Omental fat pad (tissue), 4 donors: ENCODE measurements around the gene TSPAN8. TPM values are rescaled to one million over a fixed set of nuclear protein-coding genes. Genes with fewer than 3 reads are reported as not detected.

Source experiments
- ATAC-seq: fragments of 150-250 bp; one replicate; pipeline ENCODE4 v1.9.1; 2016; ENCODE audit warnings: mild to moderate bottlenecking, moderate library complexity; ENCODE audit not compliant: low FRiP score
- DNase-seq: peaks from one replicate; pipeline ENCODE4 v3.0.0-alpha.2; 2019; ENCODE audit warnings: low spot score
- total RNA-seq, 4 donors: library from RNA; depleted of rRNA; stranded (reverse); fragments of >200 nt; gene quantifications; one replicate each; pipeline ENCODE4 v1.1.0, GENCODE V29; 2016
- TF ChIP-seq, protein P1 (sequence below), 3 donors: fragments of 450-650 bp; IDR thresholded peaks; one replicate each; pipeline ENCODE4 v1.5.1; 2016 to 2017; ENCODE audit warnings: antibody characterized with exemption in 3 of 3, mild to moderate bottlenecking in 3 of 3, moderate library complexity in 2 of 3

TSPAN8 gene
- total RNA-seq, 4 donors from 2014 or later: 2.9 to 13.4 (median 10.1) TPM

DNA sequence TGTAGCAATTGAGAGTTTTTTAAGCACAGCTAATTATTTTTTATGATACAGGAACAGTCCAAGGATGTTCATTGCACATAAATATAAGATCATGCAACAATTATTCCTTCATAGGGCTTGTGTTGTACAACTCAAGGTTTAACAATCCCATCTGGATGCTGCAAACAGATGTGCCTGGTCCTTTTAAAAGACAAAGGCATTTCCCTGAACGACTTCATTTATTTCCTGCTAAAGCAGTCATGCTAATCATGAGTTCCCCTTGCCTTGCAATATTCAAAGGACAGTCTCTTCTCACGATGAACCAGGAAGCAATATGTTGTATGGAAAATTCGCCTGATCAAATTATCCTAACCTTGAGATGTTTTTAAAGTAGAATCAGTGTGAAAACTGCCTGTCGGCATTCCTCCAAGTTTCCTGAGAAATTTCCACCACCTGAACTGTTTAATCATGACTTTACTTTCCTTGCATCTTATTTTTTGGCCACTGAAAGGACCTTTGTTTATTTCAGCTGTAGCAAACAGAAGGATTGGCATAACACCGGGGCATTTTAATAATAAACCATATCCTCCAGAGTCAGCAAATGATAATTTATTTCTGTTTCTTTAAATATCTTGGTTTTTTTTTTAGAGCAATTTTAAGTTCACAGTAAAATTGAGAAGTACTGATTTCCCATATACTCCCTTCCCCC, 33.9 kb upstream of the TSPAN8 start:
- ATAC-seq (no peak), DNase-seq (no peak)

DNA sequence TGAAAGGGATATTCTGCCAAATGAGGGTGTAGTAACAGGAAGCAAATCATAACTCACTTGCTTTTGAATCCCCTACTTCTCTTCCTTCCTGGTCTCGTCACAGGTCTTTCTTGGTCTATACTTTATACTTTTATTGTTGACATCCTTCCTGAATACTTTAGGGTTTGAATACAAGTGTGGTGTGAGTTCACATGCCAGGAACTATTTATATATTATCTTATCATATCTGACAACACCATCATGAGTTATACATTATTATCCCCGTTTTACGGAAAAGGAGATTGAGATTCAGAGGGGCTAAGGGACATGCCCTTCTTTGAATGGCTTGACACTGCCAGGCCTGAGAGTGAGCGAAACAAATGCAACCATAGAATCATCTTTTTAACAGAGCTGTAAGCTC, 33.0 kb upstream of the TSPAN8 start:
- ATAC-seq (no peak), DNase-seq (no peak)
- TF ChIP-seq, protein P1, sequence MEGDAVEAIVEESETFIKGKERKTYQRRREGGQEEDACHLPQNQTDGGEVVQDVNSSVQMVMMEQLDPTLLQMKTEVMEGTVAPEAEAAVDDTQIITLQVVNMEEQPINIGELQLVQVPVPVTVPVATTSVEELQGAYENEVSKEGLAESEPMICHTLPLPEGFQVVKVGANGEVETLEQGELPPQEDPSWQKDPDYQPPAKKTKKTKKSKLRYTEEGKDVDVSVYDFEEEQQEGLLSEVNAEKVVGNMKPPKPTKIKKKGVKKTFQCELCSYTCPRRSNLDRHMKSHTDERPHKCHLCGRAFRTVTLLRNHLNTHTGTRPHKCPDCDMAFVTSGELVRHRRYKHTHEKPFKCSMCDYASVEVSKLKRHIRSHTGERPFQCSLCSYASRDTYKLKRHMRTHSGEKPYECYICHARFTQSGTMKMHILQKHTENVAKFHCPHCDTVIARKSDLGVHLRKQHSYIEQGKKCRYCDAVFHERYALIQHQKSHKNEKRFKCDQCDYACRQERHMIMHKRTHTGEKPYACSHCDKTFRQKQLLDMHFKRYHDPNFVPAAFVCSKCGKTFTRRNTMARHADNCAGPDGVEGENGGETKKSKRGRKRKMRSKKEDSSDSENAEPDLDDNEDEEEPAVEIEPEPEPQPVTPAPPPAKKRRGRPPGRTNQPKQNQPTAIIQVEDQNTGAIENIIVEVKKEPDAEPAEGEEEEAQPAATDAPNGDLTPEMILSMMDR (IDR thresholded peaks at IDR 0.05): no peak

More for the DNA sequence above, 33.9 kb upstream of the TSPAN8 start:
- TF ChIP-seq, protein P1 (IDR thresholded peaks at IDR 0.05): no peak

DNA sequence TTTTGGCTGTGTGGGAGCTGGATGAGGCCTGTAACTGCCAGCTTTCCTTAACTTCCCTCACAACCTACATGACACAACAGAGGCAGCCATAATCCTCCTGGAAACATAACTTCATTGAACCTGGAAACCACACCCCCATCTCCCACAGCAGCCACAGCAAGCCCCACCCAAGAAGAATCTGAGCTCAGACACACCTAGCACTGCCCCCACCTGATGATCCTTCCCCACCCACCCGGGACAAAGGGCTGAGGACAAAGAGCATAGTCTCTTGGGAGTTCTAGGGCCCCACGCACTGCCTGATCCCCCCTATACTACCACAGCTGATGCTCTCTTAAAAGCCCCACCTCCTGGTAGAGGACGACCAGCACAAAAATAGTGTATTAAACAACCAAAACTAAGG, 29.6 kb upstream of the TSPAN8 start:
- ATAC-seq (no peak), DNase-seq (no peak)

GRCh38 chr12:71186571-71187288, 28.9 kb upstream of the TSPAN8 start:
- no peak for DNase-seq
- TF ChIP-seq, protein P1 (IDR thresholded peaks at IDR 0.05): no peak
- ATAC-seq: no peak

More for the DNA sequence above, 29.6 kb upstream of the TSPAN8 start:
- TF ChIP-seq, protein P1 (IDR thresholded peaks at IDR 0.05): no peak

- DNase-seq (no peak), ATAC-seq (no peak)
- TF ChIP-seq, protein P1 (IDR thresholded peaks at IDR 0.05): no peak
These were observed 26.0 kb upstream of the TSPAN8 start for GRCh38 chr12:71183846-71184245.

GRCh38 chr12:71183018-71183417, 25.2 kb upstream of the TSPAN8 start:
- ATAC-seq (peak; percentile 89), DNase-seq (no peak)
- TF ChIP-seq, protein P1 (IDR thresholded peaks at IDR 0.05): no peak

DNA sequence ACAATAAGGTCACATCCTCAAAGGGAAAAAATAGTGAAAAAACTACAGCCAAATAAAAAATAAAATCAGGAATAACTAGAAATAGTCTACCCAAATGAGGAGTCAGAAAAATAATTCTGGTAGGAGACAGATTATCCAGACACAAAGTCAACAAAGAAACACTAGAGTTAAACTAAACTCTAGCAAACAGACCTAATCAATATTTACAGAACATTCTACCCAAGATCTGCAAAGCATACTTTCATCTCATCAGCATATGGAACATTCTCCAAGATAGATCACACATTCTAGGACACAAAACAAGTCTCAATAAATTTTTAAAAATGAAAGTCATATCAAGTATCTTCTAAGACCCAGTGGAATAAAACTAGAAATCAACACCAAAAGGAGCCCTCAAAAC, 20.4 kb upstream of the TSPAN8 start:
- no peak for DNase-seq
- TF ChIP-seq, protein P1 (IDR thresholded peaks at IDR 0.05): no peak
- no peak for ATAC-seq
